ENCODE results near the gene CCDC12.

Gene CCDC12

DNA sequence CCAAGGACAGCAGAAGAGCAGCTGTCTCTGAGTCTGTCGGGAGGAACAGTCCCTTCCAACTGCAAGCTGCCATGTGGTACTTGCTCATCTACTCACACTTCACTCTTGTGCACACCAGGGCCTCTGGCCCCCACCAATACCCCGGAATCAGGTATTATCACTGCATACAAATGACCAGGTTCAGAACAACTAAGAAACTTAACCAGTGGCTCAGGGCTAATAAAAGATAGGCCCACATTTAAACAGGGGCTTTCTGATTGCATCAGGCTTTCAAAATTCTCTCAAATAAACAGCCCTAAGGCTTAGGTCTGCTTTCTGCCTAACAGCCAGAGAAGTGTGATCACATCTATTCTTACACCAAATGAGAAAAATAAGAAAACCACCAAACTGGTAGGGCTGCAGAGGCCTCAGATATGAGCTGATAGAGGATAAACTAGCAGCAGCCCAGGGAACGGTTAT lies 20.7 kb downstream of the CCDC12 start:
- DNase-seq (ENCODE audit: low read depth) = no peak
- no peak overlapping the region for H3K4me3 ChIP-seq (ENCODE audit: low read depth, low read length)
- TF ChIP-seq MYC (IDR thresholded peaks at IDR 0.05; ENCODE audit: low read depth, low read length) (no peak), POLR2A (IDR thresholded peaks at IDR 0.05; ENCODE audit: extremely low read depth, insufficient read length) (no peak)
- TF ChIP-seq, protein P1, sequence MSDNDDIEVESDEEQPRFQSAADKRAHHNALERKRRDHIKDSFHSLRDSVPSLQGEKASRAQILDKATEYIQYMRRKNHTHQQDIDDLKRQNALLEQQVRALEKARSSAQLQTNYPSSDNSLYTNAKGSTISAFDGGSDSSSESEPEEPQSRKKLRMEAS (IDR thresholded peaks at IDR 0.05; ENCODE audit: low read depth, low read length) = no peak
- TF ChIP-seq, protein P2, sequence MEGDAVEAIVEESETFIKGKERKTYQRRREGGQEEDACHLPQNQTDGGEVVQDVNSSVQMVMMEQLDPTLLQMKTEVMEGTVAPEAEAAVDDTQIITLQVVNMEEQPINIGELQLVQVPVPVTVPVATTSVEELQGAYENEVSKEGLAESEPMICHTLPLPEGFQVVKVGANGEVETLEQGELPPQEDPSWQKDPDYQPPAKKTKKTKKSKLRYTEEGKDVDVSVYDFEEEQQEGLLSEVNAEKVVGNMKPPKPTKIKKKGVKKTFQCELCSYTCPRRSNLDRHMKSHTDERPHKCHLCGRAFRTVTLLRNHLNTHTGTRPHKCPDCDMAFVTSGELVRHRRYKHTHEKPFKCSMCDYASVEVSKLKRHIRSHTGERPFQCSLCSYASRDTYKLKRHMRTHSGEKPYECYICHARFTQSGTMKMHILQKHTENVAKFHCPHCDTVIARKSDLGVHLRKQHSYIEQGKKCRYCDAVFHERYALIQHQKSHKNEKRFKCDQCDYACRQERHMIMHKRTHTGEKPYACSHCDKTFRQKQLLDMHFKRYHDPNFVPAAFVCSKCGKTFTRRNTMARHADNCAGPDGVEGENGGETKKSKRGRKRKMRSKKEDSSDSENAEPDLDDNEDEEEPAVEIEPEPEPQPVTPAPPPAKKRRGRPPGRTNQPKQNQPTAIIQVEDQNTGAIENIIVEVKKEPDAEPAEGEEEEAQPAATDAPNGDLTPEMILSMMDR (IDR thresholded peaks at IDR 0.05; ENCODE audit: low read depth, low read length) = no peak

DNA sequence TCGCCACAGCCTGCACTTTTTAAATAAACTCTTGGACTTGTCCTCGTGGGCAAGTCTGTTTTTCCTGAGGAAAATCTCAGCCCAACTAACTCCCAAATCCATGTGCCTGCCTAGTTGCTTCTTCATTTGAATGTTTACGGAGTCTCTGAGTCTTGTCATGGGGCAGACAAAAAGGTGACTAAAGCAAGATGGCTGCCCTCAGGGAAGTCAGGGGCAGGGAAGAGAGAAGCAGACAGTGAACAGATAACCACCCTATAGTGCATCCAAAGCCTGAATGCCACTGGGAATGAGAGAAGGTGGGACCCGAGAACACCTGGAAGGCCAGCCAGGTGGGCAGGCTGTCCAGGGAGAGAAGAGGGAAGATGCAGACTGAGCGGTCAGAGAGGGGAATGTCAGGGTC lies 21.4 kb downstream of the CCDC12 start:
- no peak overlapping the region for H3K4me3 ChIP-seq (ENCODE audit: low read depth, low read length)
- TF ChIP-seq MYC (IDR thresholded peaks at IDR 0.05; ENCODE audit: low read depth, low read length) = no peak
- TF ChIP-seq, protein P2 (IDR thresholded peaks at IDR 0.05; ENCODE audit: low read depth, low read length) = no peak

DNA sequence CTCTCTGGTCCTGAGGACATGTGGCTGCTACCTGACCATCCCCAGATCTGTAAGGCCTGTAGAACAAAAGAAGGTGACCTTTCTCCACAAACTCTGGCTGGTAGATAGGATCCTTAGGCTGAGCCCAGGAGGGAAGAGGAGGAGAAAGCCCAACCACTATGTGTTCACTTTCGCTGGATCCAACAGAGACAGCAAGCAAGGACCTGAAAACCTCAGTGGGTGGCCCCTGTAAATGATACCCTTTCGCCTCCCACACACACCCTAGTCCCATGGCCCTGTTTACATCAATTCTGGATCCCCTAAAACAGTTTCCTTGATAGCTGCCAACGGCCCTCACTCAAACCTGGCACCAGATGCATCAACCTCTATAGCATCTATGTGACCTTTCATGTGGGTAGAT lies 22.4 kb downstream of the CCDC12 start:
- no peak overlapping the region for H3K4me3 ChIP-seq (ENCODE audit: low read depth, low read length)
- peak; percentile 56 for DNase-seq (ENCODE audit: low read depth)
- TF ChIP-seq, protein P1 (IDR thresholded peaks at IDR 0.05; ENCODE audit: low read depth, low read length) = no peak
- TF ChIP-seq, protein P2 (IDR thresholded peaks at IDR 0.05; ENCODE audit: low read depth, low read length) = no peak
- TF ChIP-seq MYC (IDR thresholded peaks at IDR 0.05; ENCODE audit: low read depth, low read length) (no peak), POLR2A (IDR thresholded peaks at IDR 0.05; ENCODE audit: extremely low read depth, insufficient read length) (no peak)

More for the DNA sequence above, 21.4 kb downstream of the CCDC12 start:
- DNase-seq (ENCODE audit: low read depth) = no peak

DNA sequence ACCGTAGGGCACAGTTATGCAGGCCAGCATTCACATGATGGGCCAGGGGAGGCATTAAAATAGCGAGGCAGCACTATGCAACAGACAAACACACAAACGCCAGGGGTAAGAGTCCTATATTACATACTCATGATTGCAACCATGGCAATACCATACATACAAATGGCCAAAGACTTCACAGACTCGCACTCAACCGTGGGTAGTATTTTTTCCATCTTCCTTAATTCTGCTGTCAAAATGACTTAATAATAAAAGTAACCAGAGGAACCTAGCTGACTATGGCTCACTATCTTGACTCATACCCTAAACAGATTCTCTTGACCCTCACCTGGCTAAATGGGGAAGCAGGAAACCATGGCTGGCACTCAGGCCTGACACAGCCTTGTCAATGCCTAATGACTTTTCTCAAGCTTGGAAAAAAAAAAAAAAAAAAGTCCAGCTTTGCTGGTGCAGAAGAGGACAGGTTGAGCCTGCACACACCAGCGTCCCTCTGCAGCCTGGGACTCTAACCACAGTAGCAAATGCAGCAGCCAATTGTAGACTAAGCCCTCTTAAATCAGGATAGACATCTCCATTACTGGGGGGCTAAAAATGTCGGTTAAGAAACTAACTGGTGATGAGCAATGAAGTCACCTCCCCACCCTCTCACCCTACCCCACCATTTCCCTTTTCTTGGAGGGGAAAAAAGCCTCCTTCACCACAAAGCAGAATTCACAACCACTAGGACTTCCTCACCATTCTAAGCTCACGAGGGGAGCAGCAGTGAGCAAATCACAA lies 23.1 kb downstream of the CCDC12 start:
- no peak overlapping the region for H3K4me3 ChIP-seq (ENCODE audit: low read depth, low read length)
- peak; percentile 88 for DNase-seq (ENCODE audit: low read depth)
- TF ChIP-seq, protein P2 (IDR thresholded peaks at IDR 0.05; ENCODE audit: low read depth, low read length) = no peak
- TF ChIP-seq MYC (IDR thresholded peaks at IDR 0.05; ENCODE audit: low read depth, low read length) = no peak
- TF ChIP-seq POLR2A (IDR thresholded peaks at IDR 0.05; ENCODE audit: extremely low read depth, insufficient read length) = no peak
- TF ChIP-seq, protein P1 (IDR thresholded peaks at IDR 0.05; ENCODE audit: low read depth, low read length) = no peak

DNA sequence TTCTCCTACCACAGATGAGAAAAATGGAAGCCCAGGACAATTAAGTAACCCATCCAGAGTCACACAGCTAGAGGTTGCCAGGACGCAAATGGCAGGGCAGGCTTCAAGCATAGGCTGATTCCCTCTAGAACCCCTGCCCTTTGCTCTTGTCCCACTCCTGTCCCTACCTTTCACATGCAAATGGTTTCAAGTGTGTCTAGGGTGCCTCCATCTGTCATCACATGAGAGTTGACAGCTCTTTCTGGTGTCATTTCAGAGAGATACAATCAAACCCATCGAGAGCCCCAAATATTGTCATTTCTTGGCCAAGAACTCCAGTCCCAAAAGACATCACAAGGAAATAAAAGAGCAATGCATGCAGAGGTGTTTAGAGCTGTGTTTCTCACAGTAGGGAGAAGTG lies 23.7 kb downstream of the CCDC12 start:
- DNase-seq (ENCODE audit: low read depth) = no peak
- no peak overlapping the region for H3K4me3 ChIP-seq (ENCODE audit: low read depth, low read length)
- TF ChIP-seq, protein P2 (IDR thresholded peaks at IDR 0.05; ENCODE audit: low read depth, low read length) = no peak
- no peak for TF ChIP-seq POLR2A (IDR thresholded peaks at IDR 0.05; ENCODE audit: extremely low read depth, insufficient read length)
- TF ChIP-seq, protein P1 (IDR thresholded peaks at IDR 0.05; ENCODE audit: low read depth, low read length) = no peak
- TF ChIP-seq MYC (IDR thresholded peaks at IDR 0.05; ENCODE audit: low read depth, low read length) = no peak
